HG03571 (cell line): ENCODE data around the gene ENOSF1.
"Not testable (repeated sequence)": the region's sequence is repeated elsewhere in the genome, so short reads cannot be mapped to it uniquely, and the experiment has no call there.

Source experiments
- ATAC-seq: cut with Tn5 transposase; IDR thresholded peaks from one replicate; pipeline ENCODE4 v1.9.1; 2021; ENCODE audit not compliant: unreplicated experiment

Gene ENOSF1

DNA sequence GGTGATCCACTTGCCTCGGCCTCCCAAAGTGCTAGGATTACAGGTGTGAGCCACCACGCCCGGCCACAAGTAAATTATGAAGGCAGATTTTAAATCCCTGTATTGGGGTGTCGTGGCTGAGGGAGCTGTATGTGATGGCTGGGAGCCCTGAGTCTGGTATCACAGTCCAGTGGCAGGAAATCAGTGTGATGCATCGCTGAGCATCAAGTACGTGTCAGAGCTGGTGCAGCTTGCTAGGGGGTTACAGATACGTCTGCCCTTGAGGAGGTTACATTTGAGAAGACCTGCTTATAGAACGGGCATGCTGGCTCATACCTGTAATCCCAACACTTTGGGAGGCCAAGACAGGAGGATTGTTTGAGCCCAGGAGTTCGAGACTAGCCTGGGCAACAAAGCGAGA, 4.3 kb downstream of the ENOSF1 start:
- no peak for ATAC-seq

DNA sequence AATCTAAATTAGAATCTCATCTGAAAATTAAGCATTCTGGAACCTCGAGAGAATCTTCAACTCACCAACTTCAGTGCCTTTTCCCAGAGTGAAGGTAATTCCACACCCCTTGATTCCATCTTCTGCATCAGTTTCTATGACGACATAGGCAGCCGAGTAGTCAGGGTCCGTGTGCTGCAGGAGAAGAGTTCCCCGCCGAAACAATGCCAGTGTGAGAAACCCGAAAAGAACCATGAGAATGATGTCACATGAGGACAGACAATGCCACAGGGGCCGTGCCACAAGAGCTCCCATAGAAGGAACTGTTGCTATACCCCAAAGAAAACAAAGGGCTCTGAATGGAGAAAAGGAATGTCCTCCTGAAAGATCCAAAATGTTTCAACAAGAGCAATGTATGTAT, 6.0 kb downstream of the ENOSF1 start:
- no peak for ATAC-seq

DNA sequence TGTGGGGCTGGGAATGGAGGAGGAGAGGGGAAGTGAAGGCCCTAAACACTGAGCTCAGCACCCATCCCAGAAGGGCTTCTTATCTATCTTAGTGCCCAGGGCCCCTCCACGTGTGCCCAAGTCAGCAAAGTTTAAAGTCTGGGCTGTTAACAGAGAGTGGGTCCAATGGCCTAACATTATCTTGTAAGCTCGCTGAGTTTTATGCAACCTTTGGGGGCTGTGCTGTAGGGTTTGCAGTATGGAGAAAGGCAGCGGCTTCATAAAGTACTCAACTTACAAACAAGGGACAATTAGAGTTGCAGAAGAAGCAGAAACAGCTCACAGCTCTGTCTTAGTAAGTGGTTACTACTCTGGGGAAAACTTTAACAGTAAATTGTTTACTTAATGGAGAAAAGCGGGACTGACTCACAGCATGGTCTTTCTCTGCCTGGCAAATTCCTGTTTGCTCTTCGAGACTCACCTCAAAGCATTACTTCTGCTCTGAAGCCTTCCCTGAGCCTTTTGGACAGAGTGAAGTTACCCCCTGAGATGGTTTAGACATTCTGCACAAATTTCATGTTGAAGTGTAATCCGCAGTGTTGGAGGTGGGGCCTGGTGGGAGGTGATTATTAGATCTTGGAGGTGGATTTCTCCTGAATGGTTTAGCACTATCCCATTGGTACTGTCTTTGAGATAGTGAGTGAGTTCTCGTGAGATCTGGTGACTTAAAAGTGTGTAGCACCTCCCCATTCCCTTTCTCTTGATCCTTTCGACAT, 9.0 kb downstream of the ENOSF1 start:
- ATAC-seq: no peak

DNA sequence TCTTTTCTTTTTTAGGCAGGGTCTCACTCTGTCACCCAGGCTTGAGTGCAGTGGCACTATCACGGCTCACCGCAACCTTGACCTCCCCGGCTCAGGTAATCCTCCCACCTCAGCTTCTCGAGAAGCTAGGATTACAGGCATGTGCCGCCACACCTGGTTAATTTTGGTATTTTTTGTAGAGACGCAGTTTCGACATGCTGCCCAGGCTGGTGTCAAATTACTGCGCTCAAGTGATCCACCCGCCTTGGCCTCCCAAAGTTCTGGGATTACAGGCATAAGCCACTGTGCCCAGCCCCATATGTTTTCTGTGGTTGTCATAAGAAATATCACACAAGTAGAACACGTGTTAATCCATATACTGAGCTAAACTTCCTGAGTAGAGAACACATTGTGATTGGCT, 14.6 kb downstream of the ENOSF1 start:
- no peak for ATAC-seq

DNA sequence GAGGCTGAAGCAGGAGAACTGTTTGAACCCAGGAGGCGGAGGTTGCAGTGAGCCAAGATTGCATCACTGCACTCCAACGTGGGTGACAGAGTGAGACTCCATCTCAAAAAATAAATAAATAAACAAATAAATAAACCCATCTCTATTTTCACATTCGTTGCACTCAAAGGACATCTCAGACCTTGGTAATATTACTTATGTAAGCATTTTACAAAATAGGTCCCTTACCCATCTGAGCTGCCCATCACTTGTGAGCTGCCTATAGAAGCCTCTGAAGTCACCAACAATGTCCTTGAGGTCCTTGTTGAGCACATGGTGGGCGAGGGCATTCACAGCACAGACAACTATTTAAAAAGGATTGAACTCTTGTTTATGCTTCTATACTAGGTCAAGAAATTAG, 15.4 kb downstream of the ENOSF1 start:
- no peak for ATAC-seq

DNA sequence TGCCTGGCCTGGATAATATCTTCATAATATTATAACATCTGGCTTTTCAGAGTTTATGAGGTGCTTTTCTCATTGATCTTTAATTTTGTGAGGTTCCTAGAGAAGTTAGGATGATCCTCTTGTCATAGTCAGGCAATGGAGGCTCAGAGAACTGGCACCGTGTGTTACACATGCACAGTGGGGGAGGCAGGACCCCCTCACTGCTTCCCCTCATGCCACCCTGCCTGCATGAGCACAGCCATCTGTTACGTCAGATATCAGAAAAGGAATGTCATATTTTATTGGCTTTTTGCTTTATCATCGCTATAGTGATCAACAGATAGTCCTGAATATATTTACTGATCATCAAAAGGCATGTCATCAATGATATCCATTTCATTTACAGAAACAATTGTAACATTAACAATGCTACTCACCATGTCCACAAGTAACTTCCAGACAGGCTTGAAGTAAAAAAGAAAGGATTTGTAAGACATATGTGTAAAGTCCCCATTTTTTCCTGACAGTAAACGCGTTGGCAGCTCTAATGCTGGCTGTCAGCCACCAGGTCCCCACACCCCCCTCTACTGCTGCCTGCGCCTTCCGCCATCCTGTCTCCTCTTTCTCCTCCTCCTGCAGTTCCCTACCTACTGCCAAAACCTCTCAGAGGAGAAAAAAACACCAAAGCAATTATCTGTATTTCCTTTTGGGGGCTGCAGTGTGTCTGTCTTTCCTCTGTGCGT, 18.8 kb downstream of the ENOSF1 start:
- ATAC-seq: no peak

DNA sequence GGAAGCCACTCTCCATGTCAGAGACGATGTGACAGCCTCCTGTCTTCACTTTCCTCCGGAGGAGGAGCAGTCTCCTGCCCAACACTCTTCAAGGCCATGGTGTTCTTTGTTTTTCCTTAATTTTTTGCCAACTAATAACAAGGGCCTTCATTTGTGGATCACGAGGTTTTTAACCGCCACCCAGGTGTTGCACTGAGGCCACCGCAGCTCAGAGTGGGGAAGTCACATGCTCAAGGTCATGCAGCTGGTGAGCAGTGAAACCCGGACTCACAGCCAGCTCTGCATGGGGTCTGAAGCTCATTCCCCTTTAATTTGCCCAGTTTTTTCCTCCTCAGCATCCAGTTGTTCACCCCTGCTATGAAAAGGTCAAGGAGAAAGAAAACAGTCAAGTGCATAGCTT, 19.6 kb downstream of the ENOSF1 start:
- ATAC-seq: no peak

DNA sequence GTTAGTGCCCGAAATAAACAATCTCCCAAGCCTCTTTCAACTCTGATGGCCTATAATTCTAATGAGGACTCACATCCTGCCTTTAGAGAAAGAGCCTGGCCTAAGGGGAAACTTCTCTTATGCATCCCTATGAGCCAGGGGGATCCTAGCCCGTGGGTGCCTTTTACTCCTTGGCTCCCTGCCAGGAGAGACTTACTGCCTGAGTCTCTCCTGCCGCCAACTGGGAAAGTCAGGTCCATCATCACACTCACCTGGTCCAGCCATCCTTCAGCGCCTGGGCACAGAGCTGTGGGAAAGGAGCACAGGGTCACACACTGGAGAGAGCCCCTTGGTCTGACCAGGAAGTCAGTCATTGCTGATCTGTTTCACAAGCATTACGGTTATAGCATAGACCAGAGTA, 24.1 kb downstream of the ENOSF1 start:
- no peak for ATAC-seq

DNA sequence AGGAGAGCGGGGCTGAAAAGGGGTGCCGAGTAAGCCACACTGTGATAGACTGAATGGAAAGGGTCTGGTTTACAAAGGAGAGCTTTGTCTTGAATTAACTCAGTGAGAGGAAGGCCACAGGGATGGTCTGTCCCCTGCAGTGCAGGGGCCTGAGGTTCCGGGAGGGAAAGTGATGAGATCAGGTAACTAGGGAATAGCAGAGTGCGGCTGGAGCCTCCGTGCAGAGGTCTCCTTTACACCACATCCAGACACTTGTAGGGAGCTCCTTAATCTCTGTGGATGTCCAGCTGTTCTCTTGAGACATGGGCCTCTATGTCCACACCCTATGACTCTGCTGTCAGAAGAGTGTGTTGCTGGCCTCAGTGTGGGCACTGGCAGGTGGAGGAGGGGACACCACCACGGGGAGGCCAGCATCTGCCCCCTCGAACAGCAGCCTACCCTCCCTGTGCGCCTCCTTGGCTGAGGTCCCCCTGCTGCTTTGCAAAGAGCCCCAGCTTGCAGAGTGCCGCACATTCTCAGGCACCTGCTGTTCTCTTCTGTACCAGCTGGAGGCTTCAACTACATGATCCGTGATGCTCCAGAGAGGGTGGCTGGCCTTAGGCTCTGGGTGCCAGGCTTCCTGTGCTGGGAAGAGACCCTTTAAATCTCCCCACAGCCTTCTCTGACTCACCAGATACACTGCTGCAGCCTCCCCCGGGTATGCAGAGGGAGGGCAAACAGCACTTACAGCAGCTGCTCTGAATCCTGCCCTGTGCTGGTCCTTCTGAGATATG, 25.9 kb downstream of the ENOSF1 start:
- no peak for ATAC-seq

DNA sequence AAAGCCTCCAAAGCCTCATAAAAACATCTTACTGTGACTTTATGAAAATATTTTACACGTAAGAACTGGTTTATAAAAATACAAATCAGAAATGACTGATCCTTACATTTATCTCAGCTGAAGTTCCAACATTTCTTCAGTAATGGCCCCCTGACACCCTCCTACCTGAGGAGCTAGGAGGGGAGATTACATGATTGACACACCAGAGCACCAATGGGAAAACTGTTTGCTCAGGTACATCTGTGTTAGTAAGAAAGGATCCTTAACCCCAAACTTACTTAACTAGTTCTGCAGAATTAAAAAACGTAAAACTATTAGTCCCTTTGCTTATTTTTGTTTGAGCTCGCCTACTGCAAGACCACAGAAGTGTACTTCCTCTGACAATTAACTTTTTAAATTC, 27.0 kb downstream of the ENOSF1 start:
- ATAC-seq: no peak

DNA sequence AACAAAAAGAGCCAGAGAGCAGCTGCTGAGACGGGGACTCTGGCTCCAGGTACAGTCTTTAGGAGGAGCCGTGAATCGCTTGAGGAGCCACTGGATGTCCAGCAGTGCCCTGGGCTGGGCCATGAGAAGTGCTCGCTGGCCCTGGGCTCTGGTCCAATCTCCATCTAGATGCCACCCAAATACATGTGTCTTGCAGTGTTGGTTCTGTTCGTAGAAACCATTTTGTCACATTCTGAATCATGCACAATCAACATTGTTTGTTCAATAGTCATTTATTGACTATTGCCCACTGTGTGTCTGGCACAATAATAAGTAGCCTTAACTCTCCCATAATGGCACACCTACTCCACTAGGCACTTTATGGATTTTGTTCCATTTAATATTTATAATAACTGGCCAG, 28.9 kb downstream of the ENOSF1 start:
- no peak for ATAC-seq

DNA sequence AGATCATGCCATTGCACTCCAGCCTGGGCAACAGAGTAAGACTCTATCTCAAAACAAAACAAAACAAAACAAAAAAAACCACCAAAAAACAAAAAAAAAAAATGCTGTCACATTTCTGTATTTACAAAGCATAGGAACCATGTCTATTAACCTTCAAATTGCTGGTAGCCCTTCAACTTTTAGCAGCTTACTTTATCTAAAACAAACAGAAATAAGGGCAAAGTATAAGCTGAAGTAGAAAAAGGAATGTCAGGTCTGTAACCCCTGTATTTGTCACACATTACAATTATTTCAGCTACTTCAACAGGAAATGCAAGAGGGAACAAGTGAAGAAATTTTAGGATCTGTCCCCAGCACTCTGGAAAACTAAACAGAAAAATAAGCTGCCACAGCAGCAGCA, 29.6 kb downstream of the ENOSF1 start:
- no peak for ATAC-seq

DNA sequence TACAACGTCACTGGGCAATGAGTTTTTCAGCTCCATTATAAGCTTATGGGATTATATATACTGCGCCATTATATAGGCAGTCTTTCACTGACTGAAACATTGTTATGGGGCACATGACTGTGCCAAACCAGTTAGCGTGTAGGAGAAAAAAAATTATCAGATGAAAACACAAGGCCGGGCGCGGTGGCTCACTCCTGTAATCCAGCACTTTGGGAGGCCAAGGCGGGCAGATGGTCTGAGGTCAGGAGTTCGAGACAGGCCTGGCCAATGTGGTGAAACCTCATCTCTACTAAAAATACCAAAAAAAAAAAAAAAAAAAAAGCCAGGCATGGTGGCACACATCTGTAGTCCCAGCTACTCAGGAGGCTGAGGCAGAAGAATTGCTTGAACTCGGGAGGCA, 30.0 kb downstream of the ENOSF1 start:
- not testable (repeated sequence) for ATAC-seq

DNA sequence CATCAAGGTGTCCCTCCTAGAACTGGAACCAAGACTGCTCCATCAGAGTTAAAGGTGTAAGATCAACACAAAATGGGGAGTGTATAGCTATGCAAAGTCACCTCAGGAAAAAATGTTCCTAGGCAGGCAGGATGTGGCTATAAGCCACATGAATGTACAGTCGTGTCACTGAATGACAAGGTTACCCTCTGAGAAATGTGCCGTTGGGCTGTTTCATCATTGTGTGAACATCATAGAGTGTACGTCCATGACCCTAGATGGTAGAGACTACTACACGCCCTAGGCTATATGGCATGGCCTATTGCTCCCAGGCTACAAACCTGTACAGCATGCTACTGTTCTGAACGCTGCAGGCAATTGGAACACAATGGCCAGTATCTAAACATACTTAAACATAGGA, 30.4 kb downstream of the ENOSF1 start:
- ATAC-seq: no peak

DNA sequence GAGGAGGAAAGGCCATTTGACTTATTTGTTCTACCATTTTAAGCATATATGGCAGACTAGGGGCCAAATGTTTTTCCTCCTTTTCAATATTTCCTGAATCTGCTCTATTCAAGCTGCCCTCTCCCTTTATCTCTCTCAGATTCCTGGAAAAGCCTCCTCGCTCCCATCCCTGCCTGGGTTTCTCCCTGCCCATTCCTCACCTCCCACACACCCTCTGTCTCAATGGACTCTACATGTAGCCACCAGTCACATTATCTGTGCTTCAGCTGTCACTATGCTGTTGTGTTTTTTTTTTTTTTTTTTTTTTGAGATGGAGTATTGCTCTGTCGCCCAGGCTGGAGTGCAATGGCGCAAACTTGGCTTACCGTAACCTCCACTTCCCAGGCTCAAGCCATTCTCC, 32.0 kb downstream of the ENOSF1 start:
- ATAC-seq: no peak

DNA sequence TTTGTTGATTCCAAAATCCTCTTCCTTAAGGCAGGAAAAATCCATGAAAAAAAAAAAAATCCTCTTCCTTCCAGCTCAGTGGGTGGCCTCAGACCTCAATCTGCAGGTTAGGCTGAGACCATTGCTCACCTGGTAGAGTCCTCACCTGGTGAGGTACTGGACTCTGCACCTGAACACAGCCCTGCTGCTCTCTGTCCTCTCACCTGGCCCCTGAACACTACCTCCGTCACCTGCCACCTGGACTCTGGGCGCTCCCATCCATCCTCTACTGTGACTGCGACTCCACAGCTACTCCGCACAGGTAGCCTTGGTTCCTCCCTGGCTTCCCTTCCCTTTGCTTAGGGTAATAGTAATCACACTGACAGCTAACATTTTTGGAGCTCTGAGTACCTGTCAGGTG, 32.9 kb downstream of the ENOSF1 start:
- no peak for ATAC-seq

DNA sequence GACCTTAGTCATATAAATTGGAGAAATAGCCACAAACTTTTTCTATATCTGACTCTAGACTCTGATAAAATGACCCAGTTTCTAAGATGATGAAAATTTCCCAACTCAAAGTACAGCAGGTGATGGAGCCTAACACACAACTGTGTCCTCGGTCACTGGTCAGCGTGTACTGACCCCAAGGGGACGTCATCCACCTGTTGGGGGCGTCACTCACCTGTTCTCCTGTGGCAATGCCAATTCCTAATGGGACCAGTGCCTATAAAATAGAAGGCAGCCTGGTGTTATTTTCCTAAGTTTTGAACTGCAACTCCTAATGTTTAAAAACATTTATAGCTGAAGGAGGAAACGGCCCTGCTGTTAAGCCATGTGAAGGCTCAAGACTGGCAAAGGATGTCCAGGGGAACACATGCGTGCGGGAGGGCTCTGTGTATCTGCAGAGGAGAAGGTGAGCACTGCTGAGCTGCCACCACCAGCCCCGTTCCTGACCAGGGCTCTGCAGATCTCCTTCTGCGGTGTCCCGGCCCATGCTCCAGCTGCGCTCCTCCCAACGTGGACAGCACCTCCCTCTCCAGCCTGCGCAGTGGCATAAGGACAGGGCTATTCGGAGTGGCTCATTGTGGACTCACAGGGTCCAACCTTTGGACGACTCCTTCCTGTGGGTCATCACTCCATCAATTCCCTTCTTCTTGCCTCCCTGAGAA, 33.8 kb downstream of the ENOSF1 start:
- no peak for ATAC-seq

DNA sequence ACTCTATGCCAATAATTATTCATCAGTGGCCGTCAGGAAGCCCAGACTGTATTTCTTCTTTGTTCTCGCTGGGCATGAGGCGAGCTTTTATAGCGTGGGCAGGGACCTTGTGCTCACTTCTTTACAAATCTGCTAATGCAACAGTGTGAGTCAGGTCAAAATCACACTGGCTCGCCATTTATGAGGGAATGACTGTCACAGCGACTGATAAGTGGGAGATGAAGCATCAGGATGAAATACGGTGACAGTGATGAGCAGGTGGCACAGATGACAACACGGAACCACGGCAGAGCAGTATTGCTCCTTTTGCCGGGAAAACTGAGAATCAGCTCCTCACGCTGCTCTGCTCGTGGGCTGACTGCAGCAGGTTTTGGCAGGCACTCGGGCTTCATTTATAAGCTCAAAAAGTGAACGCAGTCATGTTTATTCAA, 34.5 kb downstream of the ENOSF1 start:
- ATAC-seq: no peak

DNA sequence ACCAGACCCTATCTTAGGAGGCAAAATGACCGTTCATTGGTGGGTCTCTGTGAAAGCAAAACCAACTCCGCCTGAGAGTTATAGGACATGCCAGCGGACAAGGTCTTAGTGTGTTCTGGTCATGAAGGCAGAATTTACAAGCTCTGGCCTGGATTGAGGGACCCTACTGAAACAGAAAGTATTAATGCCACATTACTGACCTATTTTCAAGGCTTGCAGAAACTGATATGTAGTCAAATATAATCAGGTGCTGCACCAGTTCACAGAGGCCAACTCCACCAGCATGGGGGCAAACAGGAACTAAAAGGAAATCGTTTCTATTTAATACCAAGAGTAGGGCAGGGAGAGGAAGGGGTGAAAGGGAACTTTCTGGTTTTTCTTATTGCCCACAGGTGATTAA, 35.3 kb downstream of the ENOSF1 start:
- ATAC-seq: no peak

DNA sequence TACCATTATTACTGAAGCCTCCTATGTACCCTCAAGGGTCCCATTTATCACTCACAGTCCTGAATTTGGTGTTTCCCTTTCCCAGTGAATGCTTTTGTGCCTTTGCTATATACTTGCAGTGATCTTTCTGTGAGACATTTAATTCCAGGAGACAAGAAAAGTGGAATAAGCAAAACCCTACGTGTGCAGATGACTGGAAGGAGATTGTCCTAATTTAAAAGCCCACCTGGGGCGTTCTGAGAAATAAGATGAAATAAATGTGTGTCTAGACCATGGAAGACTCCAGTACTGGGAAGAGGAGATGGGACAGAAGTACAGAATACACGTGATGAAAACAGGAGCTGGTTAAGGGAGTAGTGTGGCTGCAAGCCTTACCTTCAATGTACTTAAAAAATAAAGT, 35.7 kb downstream of the ENOSF1 start:
- ATAC-seq: no peak

DNA sequence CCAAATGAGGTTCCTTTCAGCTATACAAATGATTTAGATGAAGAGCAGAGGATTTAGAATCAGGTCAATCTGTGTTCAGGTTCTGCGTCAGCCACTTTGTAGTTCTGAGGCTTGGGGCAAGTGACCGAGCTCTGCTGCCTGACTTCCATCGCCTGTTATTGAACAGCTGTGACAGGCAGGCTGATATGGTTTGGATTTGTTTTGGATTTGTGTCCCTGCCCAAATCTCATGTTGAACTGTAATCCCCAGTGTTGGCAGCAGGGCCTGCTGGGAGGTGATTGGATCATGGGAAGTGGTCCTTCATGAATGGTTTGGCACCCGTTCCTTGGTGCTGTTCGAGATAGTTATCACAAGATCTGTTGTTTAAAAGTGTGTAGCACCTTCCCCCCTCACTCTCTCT, 36.4 kb downstream of the ENOSF1 start:
- ATAC-seq: no peak
